Neural progenitor cell (in vitro differentiated cells): ENCODE measurements around the gene TSC22D3. TPM values are rescaled to one million over a fixed set of nuclear protein-coding genes. Genes with fewer than 3 reads are reported as not detected.

Source experiments
- DNase-seq: peaks from one replicate; pipeline ENCODE4 v3.0.0-alpha.2; 2016; ENCODE audit warnings: low spot score
- H2AFZ ChIP-seq: fragments of 200-600 bp; sonication (generic); replicated peaks from 2 replicates; pipeline ENCODE4 v1.6.1; 2016; ENCODE audit warnings: antibody characterized with exemption
- H3F3A ChIP-seq: fragments of 200-600 bp; sonication (generic); 2 replicates; pipeline ENCODE4 v1.6.1; 2016; ENCODE audit warnings: antibody characterized with exemption, low read depth
- H3K27ac ChIP-seq: fragments of 200-600 bp; sonication (generic); 2 replicates; pipeline ENCODE4 v1.5.1; 2016; ENCODE audit warnings: mild to moderate bottlenecking
- H3K27me3 ChIP-seq: fragments of 200-600 bp; sonication (generic); 2 replicates; pipeline ENCODE4 v1.6.1; 2016; ENCODE audit warnings: mild to moderate bottlenecking, moderate library complexity
- H3K36me3 ChIP-seq: fragments of 200-600 bp; sonication (generic); 2 replicates; pipeline ENCODE4 v1.5.1; 2016
- H3K4me1 ChIP-seq: fragments of 200-600 bp; sonication (generic); 2 replicates; pipeline ENCODE4 v1.6.1; 2016; ENCODE audit warnings: mixed run types
- H3K4me2 ChIP-seq: fragments of 200-600 bp; sonication (generic); 2 replicates; pipeline ENCODE4 v1.6.1; 2016
- H3K4me3 ChIP-seq: fragments of 200-600 bp; sonication (generic); 2 replicates; pipeline ENCODE4 v1.5.1; 2016
- H3K79me2 ChIP-seq: fragments of 200-600 bp; sonication (generic); 2 replicates; pipeline ENCODE4 v1.6.1; 2016; ENCODE audit warnings: low read depth
- H3K9ac ChIP-seq: fragments of 200-600 bp; sonication (generic); 2 replicates; pipeline ENCODE4 v1.6.1; 2016
- H3K9me3 ChIP-seq: fragments of 200-600 bp; sonication (generic); 2 replicates; pipeline ENCODE4 v1.5.1; 2016; ENCODE audit warnings: low read depth
- H4K20me1 ChIP-seq: fragments of 200-600 bp; sonication (generic); 2 replicates; pipeline ENCODE4 v1.6.1; 2016; ENCODE audit warnings: low read depth
- H3K27ac Mint-ChIP-seq: 3 replicates; pipeline ENCODE4 v1.8.0; 2021; ENCODE audit warnings: mixed read lengths
- H3K27me3 Mint-ChIP-seq: 2 replicates; pipeline ENCODE4 v1.8.0; 2022; ENCODE audit warnings: low read depth, mild to moderate bottlenecking, inconsistent platforms, moderate library complexity, mixed read lengths; ENCODE audit not compliant: insufficient read depth
- H3K36me3 Mint-ChIP-seq: 3 replicates; pipeline ENCODE4 v1.8.0; 2021; ENCODE audit warnings: mixed read lengths
- H3K4me1 Mint-ChIP-seq: 3 replicates; pipeline ENCODE4 v1.8.0; 2021; ENCODE audit warnings: mixed read lengths
- H3K4me3 Mint-ChIP-seq: 3 replicates; pipeline ENCODE4 v1.8.0; 2021; ENCODE audit warnings: mild to moderate bottlenecking, moderate library complexity, mixed read lengths
- H3K9me3 Mint-ChIP-seq: 3 replicates; pipeline ENCODE4 v1.8.0; 2020; ENCODE audit warnings: mixed read lengths
- CTCF ChIP-seq: fragments of 200-600 bp; sonication (generic); IDR thresholded peaks from 2 replicates; pipeline ENCODE4 v1.5.1; 2017; ENCODE audit warnings: antibody characterized with exemption, mild to moderate bottlenecking
- EZH2 ChIP-seq: fragments of 200-600 bp; sonication (generic); IDR thresholded peaks from 2 replicates; pipeline ENCODE4 v1.6.1; 2017; ENCODE audit warnings: antibody characterized with exemption, mild to moderate bottlenecking, moderate library complexity
- EZH2phosphoT487 ChIP-seq: fragments of 200-600 bp; sonication (generic); IDR thresholded peaks from 2 replicates; pipeline ENCODE4 v1.6.1; 2017; ENCODE audit warnings: antibody characterized with exemption
- total RNA-seq: library from RNA; depleted of rRNA; stranded (reverse); fragments of >200 nt; gene quantifications from 2 replicates; pipeline ENCODE4 v1.2.3, GENCODE V29; 2015; ENCODE audit warnings: low replicate concordance

TSC22D3 gene
- total RNA-seq, 1 donor from 2014 or later: 44.9 TPM

- no peak overlapping the region for H3K4me2 ChIP-seq
- Mint-ChIP-seq H3K9me3 (peaks cover 2% of the 10 kb centered on the region), H3K4me3 (no peak overlapping the region), H3K4me1 (peaks cover 36% of the 10 kb centered on the region), H3K36me3 (no peaks in the 10 kb centered on the region), H3K27ac (peak overlapping the region; percentile 36), H3K27me3 (peaks cover 2% of the 10 kb centered on the region)
- no peak overlapping the region for H3K27ac ChIP-seq
- no peaks in the 10 kb centered on the region for H4K20me1 ChIP-seq
- TF ChIP-seq EZH2 (no peak), EZH2phosphoT487 (no peak), CTCF (no peak)
- no peaks in the 10 kb centered on the region for H3K79me2 ChIP-seq
- no peak overlapping the region for H2AFZ ChIP-seq
- H3K27me3 ChIP-seq: no peaks in the 10 kb centered on the region
- H3K9ac ChIP-seq: no peak overlapping the region
- H3K36me3 ChIP-seq: no peaks in the 10 kb centered on the region
- H3K4me3 ChIP-seq: no peak overlapping the region
- H3K4me1 ChIP-seq: peaks cover 22% of the 10 kb centered on the region
- no peaks in the 10 kb centered on the region for H3F3A ChIP-seq
- H3K9me3 ChIP-seq: no peaks in the 10 kb centered on the region
- DNase-seq: no peak
Observed at GRCh38 chrX:107748506-107748905, 27.1 kb downstream of the TSC22D3 start.

GRCh38 chrX:107747596-107748161 lies 27.9 kb downstream of the TSC22D3 start:
- peak; percentile 24 for DNase-seq
- no peaks in the 10 kb centered on the region for H4K20me1 ChIP-seq
- TF ChIP-seq EZH2phosphoT487 (no peak), CTCF (no peak), EZH2 (no peak)
- no peaks in the 10 kb centered on the region for H3K36me3 ChIP-seq
- H3F3A ChIP-seq: no peaks in the 10 kb centered on the region
- H3K27me3 Mint-ChIP-seq: peaks cover 3% of the 10 kb centered on the region
- no peaks in the 10 kb centered on the region for H3K79me2 ChIP-seq
- H3K9me3 Mint-ChIP-seq: peaks cover 2% of the 10 kb centered on the region
- no peak overlapping the region for H3K27ac ChIP-seq
- no peak overlapping the region for H3K4me2 ChIP-seq
- no peaks in the 10 kb centered on the region for H3K9me3 ChIP-seq
- no peaks in the 10 kb centered on the region for H3K36me3 Mint-ChIP-seq
- H3K27me3 ChIP-seq: no peaks in the 10 kb centered on the region
- H3K9ac ChIP-seq: no peak overlapping the region
- H3K4me1 ChIP-seq: peaks cover 22% of the 10 kb centered on the region
- no peak overlapping the region for H2AFZ ChIP-seq
- no peak overlapping the region for H3K4me3 ChIP-seq
- no peak overlapping the region for H3K4me3 Mint-ChIP-seq
- peaks cover 34% of the 10 kb centered on the region for H3K4me1 Mint-ChIP-seq
- no peak overlapping the region for H3K27ac Mint-ChIP-seq

- Histone ChIP-seq H3K27ac (no peak overlapping the region), H3K27me3 (no peaks in the 10 kb centered on the region), H3K4me1 (peaks cover 28% of the 10 kb centered on the region), H3F3A (peaks cover 9% of the 10 kb centered on the region), H3K4me3 (no peak overlapping the region), H3K4me2 (no peak overlapping the region), H2AFZ (no peak overlapping the region), H4K20me1 (no peaks in the 10 kb centered on the region), H3K9me3 (no peaks in the 10 kb centered on the region), H3K9ac (no peak overlapping the region), H3K79me2 (no peaks in the 10 kb centered on the region), H3K36me3 (no peaks in the 10 kb centered on the region)
- Mint-ChIP-seq H3K36me3 (no peaks in the 10 kb centered on the region), H3K9me3 (no peaks in the 10 kb centered on the region), H3K4me3 (no peak overlapping the region), H3K27ac (no peak overlapping the region), H3K4me1 (peaks cover 46% of the 10 kb centered on the region), H3K27me3 (peaks cover 13% of the 10 kb centered on the region)
- TF ChIP-seq CTCF (no peak), EZH2phosphoT487 (no peak), EZH2 (no peak)
- DNase-seq: no peak
Observed at GRCh38 chrX:107744868-107745267, 30.7 kb downstream of the TSC22D3 start.
